ENCODE measurements around the gene DPP10.

Gene DPP10

GRCh38 chr2:115285416-115285815 is 843.0 kb downstream of the DPP10 start:
- ChIA-PET POLR2A (no interaction called here), CTCF (no interaction called here)
- TF ChIP-seq, protein P1, sequence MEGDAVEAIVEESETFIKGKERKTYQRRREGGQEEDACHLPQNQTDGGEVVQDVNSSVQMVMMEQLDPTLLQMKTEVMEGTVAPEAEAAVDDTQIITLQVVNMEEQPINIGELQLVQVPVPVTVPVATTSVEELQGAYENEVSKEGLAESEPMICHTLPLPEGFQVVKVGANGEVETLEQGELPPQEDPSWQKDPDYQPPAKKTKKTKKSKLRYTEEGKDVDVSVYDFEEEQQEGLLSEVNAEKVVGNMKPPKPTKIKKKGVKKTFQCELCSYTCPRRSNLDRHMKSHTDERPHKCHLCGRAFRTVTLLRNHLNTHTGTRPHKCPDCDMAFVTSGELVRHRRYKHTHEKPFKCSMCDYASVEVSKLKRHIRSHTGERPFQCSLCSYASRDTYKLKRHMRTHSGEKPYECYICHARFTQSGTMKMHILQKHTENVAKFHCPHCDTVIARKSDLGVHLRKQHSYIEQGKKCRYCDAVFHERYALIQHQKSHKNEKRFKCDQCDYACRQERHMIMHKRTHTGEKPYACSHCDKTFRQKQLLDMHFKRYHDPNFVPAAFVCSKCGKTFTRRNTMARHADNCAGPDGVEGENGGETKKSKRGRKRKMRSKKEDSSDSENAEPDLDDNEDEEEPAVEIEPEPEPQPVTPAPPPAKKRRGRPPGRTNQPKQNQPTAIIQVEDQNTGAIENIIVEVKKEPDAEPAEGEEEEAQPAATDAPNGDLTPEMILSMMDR (IDR thresholded peaks at IDR 0.05; ENCODE audit: insufficient read depth, low read length, missing control alignments): no peak
- DNase-seq (ENCODE audit: low read depth, low spot score): no peak
- no peak overlapping the region for H3K4me3 ChIP-seq (ENCODE audit: low read depth, low read length)

GRCh38 chr2:115290478-115290877 is 848.0 kb downstream of the DPP10 start:
- ChIA-PET CTCF (no interaction called here), POLR2A (no interaction called here)
- TF ChIP-seq, protein P1 (IDR thresholded peaks at IDR 0.05; ENCODE audit: insufficient read depth, low read length, missing control alignments): no peak
- no peak for DNase-seq (ENCODE audit: low read depth, low spot score)
- no peak overlapping the region for H3K4me3 ChIP-seq (ENCODE audit: low read depth, low read length)

DNA sequence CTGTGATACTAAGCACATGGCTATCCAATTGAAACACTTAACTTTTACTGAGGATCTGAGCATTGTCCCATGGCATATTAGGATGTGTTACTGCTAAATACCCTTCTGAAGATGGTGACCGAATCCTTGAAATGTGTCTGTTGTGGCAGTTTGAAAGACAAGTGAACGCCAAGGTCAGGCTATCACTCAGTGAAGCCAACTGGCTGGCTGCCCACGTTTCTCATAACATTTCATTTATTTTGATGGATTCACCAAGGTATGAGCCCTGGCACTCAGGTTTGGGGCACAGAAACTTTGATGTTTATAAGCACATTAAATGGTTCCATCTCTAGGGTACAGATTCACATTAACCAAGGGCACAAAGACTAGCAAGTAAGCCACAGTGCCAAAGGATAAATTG is 850.3 kb downstream of the DPP10 start:
- H3K4me3 ChIP-seq (ENCODE audit: low read depth, low read length): no peak overlapping the region
- no peak for DNase-seq (ENCODE audit: low read depth, low spot score)
- TF ChIP-seq, protein P1 (IDR thresholded peaks at IDR 0.05; ENCODE audit: insufficient read depth, low read length, missing control alignments): no peak
- POLR2A ChIA-PET: no interaction called here
- CTCF ChIA-PET: no interaction called here

- ChIA-PET POLR2A (no interaction called here), CTCF (no interaction called here)
- DNase-seq (ENCODE audit: low read depth, low spot score): no peak
- no peak overlapping the region for H3K4me3 ChIP-seq (ENCODE audit: low read depth, low read length)
- TF ChIP-seq, protein P1 (IDR thresholded peaks at IDR 0.05; ENCODE audit: insufficient read depth, low read length, missing control alignments): no peak
Observed at GRCh38 chr2:115294999-115295398, 852.6 kb downstream of the DPP10 start.

GRCh38 chr2:115297056-115297455 is 854.6 kb downstream of the DPP10 start:
- CTCF ChIA-PET: no interaction called here
- no peak for DNase-seq (ENCODE audit: low read depth, low spot score)

DNA sequence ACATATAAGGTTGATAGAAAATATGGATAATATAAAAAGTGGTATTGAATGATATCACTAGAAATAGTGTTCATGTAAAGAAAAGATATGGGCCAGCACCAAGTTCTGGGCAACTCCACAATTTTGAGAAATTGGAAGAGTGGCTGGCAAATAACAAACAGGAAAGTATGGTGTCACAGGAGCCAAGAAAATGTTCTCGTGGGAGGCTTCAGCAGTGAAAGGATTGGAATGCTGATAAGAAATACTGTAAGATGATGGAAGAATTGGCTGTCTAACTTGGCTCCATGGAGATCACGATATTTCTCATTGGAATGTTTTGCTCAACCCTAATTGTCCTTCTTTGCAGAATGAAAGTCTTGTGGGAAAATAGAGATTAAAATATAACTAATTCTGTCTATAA is 856.8 kb downstream of the DPP10 start:
- TF ChIP-seq, protein P1 (IDR thresholded peaks at IDR 0.05; ENCODE audit: insufficient read depth, low read length, missing control alignments): no peak
- H3K4me3 ChIP-seq (ENCODE audit: low read depth, low read length): no peak overlapping the region
- CTCF ChIA-PET: no interaction called here
- DNase-seq (ENCODE audit: low read depth, low spot score): no peak
- POLR2A ChIA-PET: no interaction called here

More at GRCh38 chr2:115297056-115297455, 854.6 kb downstream of the DPP10 start:
- TF ChIP-seq, protein P1 (IDR thresholded peaks at IDR 0.05; ENCODE audit: insufficient read depth, low read length, missing control alignments): no peak
- no peak overlapping the region for H3K4me3 ChIP-seq (ENCODE audit: low read depth, low read length)
- POLR2A ChIA-PET: no interaction called here

Data from AG04449 (cell line).